Measurements from ENCODE around the gene MAP3K3. TPM values are rescaled to one million over a fixed set of nuclear protein-coding genes. Genes with fewer than 3 reads are reported as not detected.

MAP3K3 gene
- total and polyA plus RNA-seq, 9 of the 15 experiments (the other 6 are each of a cell fraction or from before 2014, with no cell fraction given), result 0.69 to 16.5 (median 12.1) TPM

DNA sequence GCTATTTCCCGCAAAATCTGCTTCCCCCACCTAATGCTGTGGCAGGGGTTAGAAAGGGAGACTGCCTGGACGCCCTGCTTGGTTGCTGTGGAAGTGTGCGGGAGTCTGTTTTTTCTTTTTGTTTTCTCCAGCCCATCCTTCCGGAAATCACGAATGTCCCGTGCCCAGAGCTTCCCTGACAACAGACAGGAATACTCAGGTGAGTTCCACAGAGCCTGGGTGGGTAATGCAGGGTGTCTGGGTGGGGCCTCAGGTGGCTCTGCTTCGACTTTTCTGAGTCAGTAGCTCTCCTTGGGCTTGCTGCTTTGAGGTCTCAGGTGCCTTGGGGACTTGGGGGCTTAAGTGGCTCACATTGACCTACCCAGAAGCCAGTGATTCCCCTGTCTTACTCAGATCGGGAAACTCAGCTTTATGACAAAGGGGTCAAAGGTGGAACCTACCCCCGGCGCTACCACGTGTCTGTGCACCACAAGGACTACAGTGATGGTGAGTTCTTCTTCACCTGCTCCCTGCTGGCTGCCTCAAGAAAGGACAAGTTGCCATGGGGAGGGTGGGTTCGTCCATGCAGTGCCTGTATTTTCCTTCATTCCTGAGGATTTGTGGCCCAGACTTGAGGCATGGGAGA lies 66.3 kb downstream of the MAP3K3 start:
- ATAC-seq (no peak; the same call in 2 of the 3 replicates), FAIRE-seq (no peak), DNase-seq (ENCODE audit: extremely low read depth in 1 of 4, low spot score in 3 of 4) (no peak)
- POLR2A ChIA-PET, result interaction anchor here (0.5 to 1.1 kb wide), 3 partner anchors 35 to 953 kb away, joined by 3 read pairs; no protein-coding TSS in a partner anchor
- Histone ChIP-seq H3K9ac (ENCODE audit: insufficient read depth in 1 of 2, low read depth in 2 of 2, low read length in 2 of 2) (no peak overlapping the region), H2AFZ (ENCODE audit: low read depth, low read length) (no peak overlapping the region), H4K20me1 (replicated peaks; ENCODE audit: control insufficient read depth, insufficient read depth, low read length) (peaks cover 7% of the 10 kb centered on the region), H3K27me3 (ENCODE audit: control insufficient read depth in 2 of 2, insufficient read depth in 2 of 2, low read length in 2 of 2) (no peaks in the 10 kb centered on the region), H3K4me1 (replicated peaks in 1 of 2; ENCODE audit: control insufficient read depth in 2 of 2, insufficient read depth in 2 of 2, low read length in 2 of 2) (no peaks in the 10 kb centered on the region; a peak in 1 of 5 replicates), H3K36me3 (ENCODE audit: control insufficient read depth, insufficient read depth, low read length) (peaks cover 33% of the 10 kb centered on the region; the same call in 2 of the 3 replicates), H3K9me1 (ENCODE audit: control insufficient read depth, insufficient read depth, low read length) (peaks cover 3% of the 10 kb centered on the region), H3K4me3 (no peak overlapping the region), H3K4me2 (ENCODE audit: insufficient read depth, low read length) (no peak overlapping the region), H3K27ac (ENCODE audit: extremely low read depth, low read depth, low read length) (no peak overlapping the region), H3K9me3 (replicated peaks; ENCODE audit: control insufficient read depth, insufficient read depth, low read depth, low read length) (no peaks in the 10 kb centered on the region), H3K79me2 (ENCODE audit: control insufficient read depth, insufficient read depth, low read length) (no peaks in the 10 kb centered on the region)
- 47% methylated on average over 9 of the region's 12 CpGs for WGBS (ENCODE audit: insufficient coverage, low coverage, missing lambda C conversion rate)
- TF ChIP-seq ERF (CRISPR knock-in tag; IDR thresholded peaks at IDR 0.05), result no peak
- no peak for TF ChIP-seq SAFB (IDR thresholded peaks at IDR 0.05; ENCODE audit: borderline replicate concordance, low read depth, low read length)
- TF ChIP-seq, protein P1, sequence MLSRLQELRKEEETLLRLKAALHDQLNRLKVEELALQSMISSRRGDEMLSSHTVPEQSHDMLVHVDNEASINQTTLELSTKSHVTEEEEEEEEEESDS (CRISPR knock-in tag; IDR thresholded peaks at IDR 0.05), result no peak
- no peak for TF ChIP-seq MCM2 (IDR thresholded peaks at IDR 0.05; ENCODE audit: low read depth)
- TF ChIP-seq ZNF518B (CRISPR knock-in tag; IDR thresholded peaks at IDR 0.05), result no peak
- no peak for TF ChIP-seq TCF3 (CRISPR knock-in tag; IDR thresholded peaks at IDR 0.05)
- TF ChIP-seq RBBP5 (IDR thresholded peaks at IDR 0.05; ENCODE audit: borderline replicate concordance, insufficient read depth, low read length, poor library complexity, severe bottlenecking), result no peak
- TF ChIP-seq CBFA2T2 (conservative IDR thresholded peaks at IDR 0.05), result no peak
- TF ChIP-seq ZBTB9 (CRISPR knock-in tag; IDR thresholded peaks at IDR 0.05), result no peak
- TF ChIP-seq ZNF146 (CRISPR knock-in tag; IDR thresholded peaks at IDR 0.05; ENCODE audit: unreplicated experiment), result no peak
- CTCF ChIA-PET (ENCODE audit: low intra/inter-chr PET ratio), result no interaction called here
- intact Hi-C loops (cut with micrococcal nuclease) (no loop called here), in situ Hi-C loops (cut with MboI) (no loop called here)
- BruUV-seq (replicated peaks), result no TSS peak
